ENCODE measurements around the gene SLC35A2.
A peak's percentile ranks its signal among the peaks of the same experiment; 100 is the strongest.

Gene SLC35A2

DNA sequence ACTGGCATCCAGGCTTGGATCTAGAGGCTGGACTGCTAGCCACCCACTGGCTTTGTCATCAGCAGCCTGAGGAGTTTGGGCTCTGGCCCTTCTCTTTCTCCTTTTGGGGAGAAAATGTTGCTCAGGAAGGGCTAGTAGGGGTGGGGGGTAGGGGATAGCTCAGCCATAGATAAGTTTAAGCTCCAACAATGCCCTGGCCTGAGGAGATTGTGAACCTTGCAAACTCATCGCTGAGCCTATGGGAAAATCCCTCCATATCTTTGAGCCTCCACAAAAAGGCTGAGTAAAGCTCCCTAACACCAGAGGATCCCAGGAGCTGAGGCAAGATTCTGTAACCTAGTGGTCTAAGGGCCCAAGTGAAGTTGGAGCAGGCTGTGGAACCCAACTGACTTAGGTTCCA is 37.1 kb upstream of the SLC35A2 start:
- DNase-seq (ENCODE audit: extremely low read depth, low read depth): no peak
- TF ChIP-seq, protein P1, sequence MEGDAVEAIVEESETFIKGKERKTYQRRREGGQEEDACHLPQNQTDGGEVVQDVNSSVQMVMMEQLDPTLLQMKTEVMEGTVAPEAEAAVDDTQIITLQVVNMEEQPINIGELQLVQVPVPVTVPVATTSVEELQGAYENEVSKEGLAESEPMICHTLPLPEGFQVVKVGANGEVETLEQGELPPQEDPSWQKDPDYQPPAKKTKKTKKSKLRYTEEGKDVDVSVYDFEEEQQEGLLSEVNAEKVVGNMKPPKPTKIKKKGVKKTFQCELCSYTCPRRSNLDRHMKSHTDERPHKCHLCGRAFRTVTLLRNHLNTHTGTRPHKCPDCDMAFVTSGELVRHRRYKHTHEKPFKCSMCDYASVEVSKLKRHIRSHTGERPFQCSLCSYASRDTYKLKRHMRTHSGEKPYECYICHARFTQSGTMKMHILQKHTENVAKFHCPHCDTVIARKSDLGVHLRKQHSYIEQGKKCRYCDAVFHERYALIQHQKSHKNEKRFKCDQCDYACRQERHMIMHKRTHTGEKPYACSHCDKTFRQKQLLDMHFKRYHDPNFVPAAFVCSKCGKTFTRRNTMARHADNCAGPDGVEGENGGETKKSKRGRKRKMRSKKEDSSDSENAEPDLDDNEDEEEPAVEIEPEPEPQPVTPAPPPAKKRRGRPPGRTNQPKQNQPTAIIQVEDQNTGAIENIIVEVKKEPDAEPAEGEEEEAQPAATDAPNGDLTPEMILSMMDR (IDR thresholded peaks at IDR 0.05; ENCODE audit: low read depth, low read length): no peak

DNA sequence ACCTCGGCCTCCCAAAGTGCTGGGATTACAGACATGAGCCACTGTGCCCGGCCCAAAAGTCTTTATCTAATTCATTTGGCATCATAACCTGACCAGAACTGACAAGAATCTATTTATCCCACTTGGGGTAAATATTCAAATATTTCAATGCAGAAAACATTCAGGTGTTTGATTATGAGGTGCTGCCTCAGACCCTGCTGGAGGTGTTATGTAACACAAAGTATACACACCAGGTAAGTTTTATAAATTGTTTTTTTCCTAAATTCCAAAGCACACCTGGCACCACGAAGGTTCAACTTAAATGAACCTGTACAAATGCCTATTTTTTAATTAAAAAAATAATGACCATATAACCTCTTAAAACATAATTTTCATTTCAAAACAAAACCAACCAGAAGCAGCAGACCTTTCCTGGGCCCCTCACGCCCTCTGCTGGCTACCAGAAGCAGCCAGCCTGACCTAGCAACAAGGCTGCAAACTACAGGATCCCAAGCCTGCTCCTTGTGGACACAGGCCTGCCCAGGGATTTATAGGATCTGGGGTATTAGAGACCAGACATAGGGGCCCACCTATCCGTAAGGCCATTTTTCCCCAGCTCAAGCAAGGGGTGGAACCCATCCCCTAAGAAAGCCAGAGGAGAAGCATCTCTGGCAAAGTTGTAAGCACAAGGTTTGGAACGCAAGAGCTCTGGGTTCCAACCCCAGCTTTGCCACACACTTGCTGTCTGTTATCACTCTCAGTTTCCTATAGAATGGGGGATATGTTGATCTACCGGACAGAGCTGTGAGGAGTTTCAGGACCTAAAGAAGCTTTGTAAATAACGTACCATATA is 34.3 kb upstream of the SLC35A2 start:
- TF ChIP-seq, protein P1 (IDR thresholded peaks at IDR 0.05; ENCODE audit: low read depth, low read length): peak; percentile 85
- no peak for DNase-seq (ENCODE audit: extremely low read depth, low read depth)

DNA sequence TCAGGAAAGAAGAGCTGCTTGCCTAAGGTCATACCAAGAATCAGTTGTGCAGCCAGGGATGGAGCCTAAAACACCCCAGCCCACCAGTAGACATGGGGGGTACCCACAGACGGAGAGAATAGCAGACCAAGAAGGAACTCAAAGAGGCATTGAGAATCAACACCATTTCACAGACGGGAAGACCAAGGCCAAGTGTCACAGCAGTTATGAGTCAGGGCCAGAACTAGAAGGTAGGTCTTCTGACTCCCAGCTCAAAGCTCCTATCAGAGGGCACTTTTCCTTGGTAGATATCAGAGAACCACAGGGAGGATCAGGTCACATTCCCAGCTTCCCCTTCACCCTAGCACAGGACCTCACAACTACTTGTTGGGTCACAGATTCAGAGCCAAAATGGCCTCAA is 31.4 kb upstream of the SLC35A2 start:
- DNase-seq (ENCODE audit: extremely low read depth, low read depth): no peak
- TF ChIP-seq, protein P1 (IDR thresholded peaks at IDR 0.05; ENCODE audit: low read depth, low read length): no peak

DNA sequence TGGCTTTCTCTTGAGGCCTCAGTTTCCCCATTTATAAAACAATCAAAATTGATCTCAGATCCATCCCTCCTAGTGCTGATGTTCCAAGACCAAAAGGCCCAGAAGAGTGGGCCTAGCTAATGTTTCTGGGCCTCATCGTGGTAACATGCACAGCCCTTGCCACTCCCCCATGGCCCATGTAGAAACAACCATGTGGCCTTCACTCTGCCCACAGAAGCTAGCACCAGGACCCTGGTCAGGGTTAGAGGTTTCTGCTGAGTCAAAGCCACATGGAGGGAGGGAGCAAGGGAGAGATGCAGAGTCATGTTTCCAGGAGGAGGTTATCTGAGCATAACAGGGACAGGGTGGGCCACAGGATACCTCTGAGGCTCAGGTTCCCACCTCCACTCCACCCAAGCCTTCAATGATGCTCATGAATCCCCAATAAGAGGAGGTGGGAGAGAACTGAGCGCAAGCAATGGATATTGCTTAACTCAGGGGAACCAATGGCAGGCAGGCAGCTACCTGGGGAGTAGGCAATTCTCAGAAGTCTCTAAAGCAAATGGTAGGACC is 29.0 kb upstream of the SLC35A2 start:
- TF ChIP-seq, protein P1 (IDR thresholded peaks at IDR 0.05; ENCODE audit: low read depth, low read length): no peak
- no peak for DNase-seq (ENCODE audit: extremely low read depth, low read depth)

DNA sequence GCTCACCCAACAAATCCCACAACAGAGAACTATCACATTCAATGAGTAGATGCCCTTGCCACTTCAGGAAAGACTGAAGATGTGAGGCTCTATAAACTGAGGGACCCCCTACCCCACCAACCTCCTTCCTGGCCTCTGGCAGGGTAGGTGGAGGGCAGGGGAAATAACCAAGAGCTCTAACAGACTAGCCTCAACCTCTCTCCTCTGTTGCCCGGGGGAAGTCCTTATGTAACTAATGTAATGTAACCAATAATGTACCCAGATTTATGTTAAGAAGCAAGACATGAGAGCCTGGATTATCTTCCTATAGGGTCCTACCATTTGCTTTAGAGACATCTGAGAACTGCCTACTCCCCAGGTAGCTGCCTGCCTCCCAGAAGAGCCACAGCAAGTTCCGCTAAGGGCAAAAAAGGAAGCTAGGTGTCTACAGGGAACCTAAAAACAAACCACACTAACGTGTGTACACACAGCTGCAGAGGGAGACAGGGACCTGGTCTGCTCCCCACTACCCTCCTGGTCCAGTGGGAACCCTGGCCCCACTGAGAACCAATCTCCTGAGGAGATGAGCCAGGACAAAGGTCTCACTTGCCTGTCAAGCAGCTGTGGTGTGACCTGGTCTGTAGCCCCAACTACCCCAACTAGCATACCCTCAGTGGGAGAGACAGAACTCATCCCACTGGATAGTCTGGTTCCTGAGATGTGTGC is 28.2 kb upstream of the SLC35A2 start:
- no peak for DNase-seq (ENCODE audit: extremely low read depth, low read depth)
- TF ChIP-seq, protein P1 (IDR thresholded peaks at IDR 0.05; ENCODE audit: low read depth, low read length): no peak

DNA sequence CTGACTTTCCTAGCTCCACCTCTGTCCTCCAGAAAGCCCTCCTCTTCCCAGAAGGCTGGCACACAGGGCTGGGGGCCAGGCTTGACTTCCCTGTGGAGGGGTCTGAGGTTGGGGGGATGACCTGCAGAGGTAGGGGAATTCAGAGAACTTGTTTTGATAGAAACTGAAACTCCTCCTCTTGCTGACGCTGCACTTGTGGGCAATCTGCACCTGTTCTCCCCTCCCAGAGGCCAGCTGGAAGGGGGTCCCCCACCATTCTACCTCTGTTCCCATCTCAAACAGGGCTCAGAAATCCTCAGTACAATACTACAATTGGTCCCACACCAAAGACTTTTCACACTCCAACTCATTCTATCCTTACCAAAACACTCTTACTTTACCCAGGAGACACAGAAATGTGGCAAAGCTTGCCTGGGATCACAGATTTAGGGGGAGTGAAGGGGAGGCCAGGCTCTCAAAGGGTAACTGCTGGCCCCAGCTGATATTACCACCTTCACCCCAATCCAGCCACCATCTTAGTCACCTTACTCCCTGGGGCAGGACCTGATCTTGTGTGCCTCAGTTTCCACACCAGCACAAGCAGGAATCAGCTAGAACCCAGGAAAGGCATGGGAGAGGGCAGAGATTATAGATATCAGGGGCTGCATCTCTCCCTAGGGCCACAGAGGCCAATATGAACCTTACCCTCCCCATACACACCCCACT is 27.4 kb upstream of the SLC35A2 start:
- TF ChIP-seq, protein P1 (IDR thresholded peaks at IDR 0.05; ENCODE audit: low read depth, low read length): no peak
- DNase-seq (ENCODE audit: extremely low read depth, low read depth): no peak
